Peyer's patch (tissue), 4 donors: ENCODE data around the gene ZNF100. TPM values are rescaled to one million over a fixed set of nuclear protein-coding genes. Genes with fewer than 3 reads are reported as not detected.
"Not testable (repeated sequence)": the region's sequence is repeated elsewhere in the genome, so short reads cannot be mapped to it uniquely, and the experiment has no call there.

ENCODE experiments used
- DNase-seq, 3 donors: peaks; one replicate each; pipeline ENCODE4 v3.0.0-alpha.2; 2017 to 2019
- H3K27ac ChIP-seq, 4 donors: fragments of 200-600 bp; sonication (generic); one replicate each; pipeline ENCODE4 v1.5.1; 2016 to 2019
- H3K27me3 ChIP-seq, 2 donors: fragments of 200-600 bp; sonication (generic); one replicate each; pipeline ENCODE4 v1.5.1; 2019
- H3K36me3 ChIP-seq, 3 donors: fragments of 200-600 bp; sonication (generic); one replicate each; pipeline ENCODE4 v1.5.1; 2016 to 2019
- H3K4me1 ChIP-seq, 4 donors: fragments of 200-600 bp; sonication (generic); one replicate each; pipeline ENCODE4 v1.5.1; 2016 to 2019
- H3K4me3 ChIP-seq, 4 donors: fragments of 200-600 bp; sonication (generic); 1 replicate in 3 of 4; 2 replicates in 1 of 4; pipeline ENCODE4 v1.5.1; 2016 to 2019; ENCODE audit warnings: mild to moderate bottlenecking in 1 of 4
- H3K9me3 ChIP-seq, 4 donors: fragments of 200-600 bp; sonication (generic); one replicate each; pipeline ENCODE4 v1.5.1; 2016 to 2019; ENCODE audit warnings: mild to moderate bottlenecking in 1 of 4
- POLR2A ChIP-seq, 2 donors: fragments of 450-650 bp; IDR thresholded peaks; one replicate each; pipeline ENCODE4 v1.5.1; 2017; ENCODE audit warnings: antibody characterized with exemption in 2 of 2, mild to moderate bottlenecking in 2 of 2, moderate library complexity in 2 of 2
- total RNA-seq, 4 donors: library from RNA; depleted of rRNA; stranded (reverse); fragments of >200 nt; gene quantifications; one replicate each; pipeline ENCODE4 v1.1.0, GENCODE V29; 2016
- TF ChIP-seq, protein P1 (sequence below), 6 experiments: fragments of 450-650 bp in 4 of 6; fragments of 200-600 bp in 2 of 6; sonication (generic) in 1 of 6; IDR thresholded peaks; one replicate each; pipeline ENCODE4 v1.5.1; 2017 to 2019; ENCODE audit warnings: antibody characterized with exemption in 6 of 6, mild to moderate bottlenecking in 3 of 6, moderate library complexity in 1 of 6

ZNF100 gene
- total RNA-seq, 4 donors from 2014 or later, result 5.1 to 16.5 (median 7.2) TPM

DNA sequence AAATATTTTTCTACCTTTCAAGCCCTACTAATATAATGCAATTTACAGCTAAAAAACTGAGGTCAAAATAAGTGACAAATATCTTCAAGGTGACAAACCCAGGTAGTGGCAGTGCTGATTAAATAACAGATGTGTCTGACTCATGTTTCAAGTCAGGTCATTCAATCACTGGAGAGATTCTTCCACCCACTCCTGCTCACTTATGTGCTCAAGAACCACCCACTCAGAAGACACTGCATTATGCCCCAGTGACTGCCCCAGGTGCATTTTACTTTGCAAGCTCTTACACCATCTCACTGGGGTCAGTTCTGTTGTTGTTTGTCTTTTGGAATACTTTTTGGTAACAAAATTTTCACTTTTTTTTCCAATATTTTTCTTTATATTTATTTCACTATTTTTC, 2.2 kb downstream of the ZNF100 start:
- Histone ChIP-seq H3K4me1 (peaks cover 0 to 10% (median 2%) of the 10 kb centered on the region in 4 donors), H3K27me3 (no peaks in the 10 kb centered on the region), H3K9me3 (no peaks in the 10 kb centered on the region), H3K36me3 (peaks cover 0 to 28% (median 0%) of the 10 kb centered on the region in 3 donors), H3K27ac (no peak overlapping the region), H3K4me3 (no peak overlapping the region)
- TF ChIP-seq, protein P1, sequence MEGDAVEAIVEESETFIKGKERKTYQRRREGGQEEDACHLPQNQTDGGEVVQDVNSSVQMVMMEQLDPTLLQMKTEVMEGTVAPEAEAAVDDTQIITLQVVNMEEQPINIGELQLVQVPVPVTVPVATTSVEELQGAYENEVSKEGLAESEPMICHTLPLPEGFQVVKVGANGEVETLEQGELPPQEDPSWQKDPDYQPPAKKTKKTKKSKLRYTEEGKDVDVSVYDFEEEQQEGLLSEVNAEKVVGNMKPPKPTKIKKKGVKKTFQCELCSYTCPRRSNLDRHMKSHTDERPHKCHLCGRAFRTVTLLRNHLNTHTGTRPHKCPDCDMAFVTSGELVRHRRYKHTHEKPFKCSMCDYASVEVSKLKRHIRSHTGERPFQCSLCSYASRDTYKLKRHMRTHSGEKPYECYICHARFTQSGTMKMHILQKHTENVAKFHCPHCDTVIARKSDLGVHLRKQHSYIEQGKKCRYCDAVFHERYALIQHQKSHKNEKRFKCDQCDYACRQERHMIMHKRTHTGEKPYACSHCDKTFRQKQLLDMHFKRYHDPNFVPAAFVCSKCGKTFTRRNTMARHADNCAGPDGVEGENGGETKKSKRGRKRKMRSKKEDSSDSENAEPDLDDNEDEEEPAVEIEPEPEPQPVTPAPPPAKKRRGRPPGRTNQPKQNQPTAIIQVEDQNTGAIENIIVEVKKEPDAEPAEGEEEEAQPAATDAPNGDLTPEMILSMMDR (IDR thresholded peaks at IDR 0.05), result no peak
- TF ChIP-seq POLR2A (IDR thresholded peaks at IDR 0.05), result no peak
- no peak for DNase-seq

DNA sequence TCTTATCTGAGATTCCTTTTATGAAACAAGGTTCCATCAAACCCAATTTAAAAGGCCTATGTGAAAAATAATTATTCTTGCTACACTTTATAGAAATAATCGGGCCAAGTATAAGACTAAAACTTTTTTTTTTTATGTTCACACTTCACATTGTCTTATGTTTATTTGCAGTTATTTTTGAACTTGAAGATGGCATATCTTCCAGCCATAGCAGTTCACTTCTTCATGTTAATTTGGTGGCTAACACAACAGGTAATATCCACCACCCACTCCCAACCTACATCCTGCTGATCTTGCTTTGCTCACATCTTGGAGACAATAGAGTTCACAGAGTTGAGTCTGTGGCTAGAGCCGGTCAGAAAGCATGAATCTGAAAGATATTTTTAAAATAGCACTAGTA, 5.8 kb downstream of the ZNF100 start:
- H3K36me3 ChIP-seq, result peaks cover 0 to 35% (median 0%) of the 10 kb centered on the region in 3 donors
- not testable (repeated sequence) for H3K27me3 ChIP-seq, H3K27ac ChIP-seq, H3K4me1 ChIP-seq, H3K4me3 ChIP-seq, H3K9me3 ChIP-seq, DNase-seq

DNA sequence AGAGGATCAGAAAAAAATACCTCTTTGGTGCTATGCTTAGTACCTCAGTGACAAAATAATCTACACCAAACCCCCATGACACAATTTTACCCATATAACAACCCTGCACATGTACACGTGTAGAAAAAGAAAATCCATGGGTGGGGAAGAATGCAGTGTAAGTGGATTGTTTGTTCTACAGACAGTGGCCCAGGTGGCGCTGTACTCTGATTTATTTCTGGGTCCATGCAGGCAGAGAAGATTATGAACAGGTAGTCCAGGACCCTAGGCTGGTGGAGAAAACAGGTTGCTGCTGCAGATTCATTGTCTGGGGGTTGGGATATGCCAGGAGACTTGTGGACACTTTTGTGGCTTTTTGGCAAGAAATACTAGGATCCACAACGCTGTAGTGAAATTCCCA, 9.1 kb downstream of the ZNF100 start:
- TF ChIP-seq, protein P1 (IDR thresholded peaks at IDR 0.05), result no peak
- Histone ChIP-seq H3K9me3 (no peaks in the 10 kb centered on the region), H3K36me3 (peaks cover 0 to 34% (median 0%) of the 10 kb centered on the region in 3 donors), H3K4me1 (no peaks in the 10 kb centered on the region), H3K4me3 (no peak overlapping the region), H3K27me3 (no peaks in the 10 kb centered on the region), H3K27ac (no peak overlapping the region)
- DNase-seq, result no peak

DNA sequence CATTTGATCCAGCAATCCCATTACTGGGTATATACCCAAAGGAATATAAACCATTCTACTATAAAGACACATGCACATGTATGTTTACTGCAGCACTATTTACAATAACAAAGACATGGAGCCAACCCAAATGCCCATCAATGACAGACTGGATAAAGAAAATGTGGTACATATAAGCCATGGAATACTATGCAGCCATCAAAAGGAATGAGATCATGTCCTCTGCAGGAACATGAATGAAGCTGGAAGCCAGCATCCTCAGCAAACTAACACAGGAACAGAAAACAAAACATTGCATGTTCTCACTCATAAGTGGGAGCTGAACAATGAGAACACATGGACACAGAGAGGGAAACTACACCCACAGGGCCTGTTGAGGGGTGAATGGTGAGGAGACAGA, 11.8 kb downstream of the ZNF100 start:
- not testable (repeated sequence) for H3K9me3 ChIP-seq, H3K27ac ChIP-seq, H3K4me3 ChIP-seq, H3K27me3 ChIP-seq, DNase-seq, H3K4me1 ChIP-seq
- peaks cover 0 to 31% (median 0%) of the 10 kb centered on the region in 3 donors for H3K36me3 ChIP-seq

DNA sequence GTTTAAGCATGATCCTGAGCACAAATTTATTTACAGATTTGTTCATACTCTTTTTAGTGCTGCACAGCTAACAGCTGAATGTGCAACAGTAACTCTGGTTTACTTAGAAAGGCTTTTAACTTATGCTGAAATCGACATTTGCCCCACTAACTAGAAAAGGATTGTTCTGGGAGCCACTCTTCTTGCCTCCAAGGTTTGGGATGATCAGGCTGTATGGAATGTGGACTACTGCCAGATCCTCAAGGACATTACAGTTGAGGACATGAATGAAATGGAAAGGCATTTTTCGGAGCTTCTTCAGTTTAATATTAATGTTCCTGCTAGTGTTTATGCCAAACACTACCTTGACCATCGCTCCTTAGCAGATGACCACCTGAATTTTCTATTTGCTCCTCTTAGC, 16.0 kb downstream of the ZNF100 start:
- Histone ChIP-seq H3K36me3 (peaks cover 0 to 21% (median 0%) of the 10 kb centered on the region in 3 donors), H3K27me3 (no peaks in the 10 kb centered on the region), H3K9me3 (no peaks in the 10 kb centered on the region), H3K4me3 (no peak overlapping the region), H3K4me1 (no peaks in the 10 kb centered on the region), H3K27ac (no peak overlapping the region)
- no peak for DNase-seq
- TF ChIP-seq, protein P1 (IDR thresholded peaks at IDR 0.05), result no peak
- TF ChIP-seq POLR2A (IDR thresholded peaks at IDR 0.05), result no peak

DNA sequence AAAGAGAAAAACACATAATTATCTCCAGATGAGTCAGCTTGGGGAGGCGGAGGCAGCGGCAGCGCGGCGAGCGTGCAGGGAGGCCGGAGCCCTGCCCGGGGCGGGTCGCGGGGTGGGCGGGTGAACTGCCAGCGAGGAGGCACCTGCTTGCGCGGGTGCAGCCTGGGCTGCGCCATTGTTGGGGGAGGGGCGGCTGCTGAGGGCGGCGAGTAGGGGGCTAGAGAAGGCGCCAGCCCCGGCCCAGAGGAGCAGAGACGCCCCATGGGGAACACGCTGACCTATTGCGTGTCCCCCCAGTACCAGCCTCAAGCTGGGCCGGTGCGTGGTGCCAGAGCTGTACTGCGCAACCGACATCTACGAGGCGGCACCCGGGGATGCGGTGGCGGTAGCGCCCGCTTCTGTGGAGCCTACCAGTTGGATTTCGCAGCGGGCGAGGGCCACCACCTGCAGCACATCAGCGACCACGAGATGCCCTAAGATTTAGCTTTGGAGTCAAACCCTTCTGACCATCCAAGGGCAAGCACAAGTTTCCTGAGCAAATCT, 16.7 kb downstream of the ZNF100 start:
- Histone ChIP-seq H3K27ac (no peak overlapping the region), H3K36me3 (peaks cover 0 to 21% (median 0%) of the 10 kb centered on the region in 3 donors), H3K9me3 (no peaks in the 10 kb centered on the region), H3K4me3 (no peak overlapping the region), H3K4me1 (no peaks in the 10 kb centered on the region), H3K27me3 (no peaks in the 10 kb centered on the region)
- DNase-seq, result no peak
- TF ChIP-seq, protein P1 (IDR thresholded peaks at IDR 0.05), result no peak
- no peak for TF ChIP-seq POLR2A (IDR thresholded peaks at IDR 0.05)

DNA sequence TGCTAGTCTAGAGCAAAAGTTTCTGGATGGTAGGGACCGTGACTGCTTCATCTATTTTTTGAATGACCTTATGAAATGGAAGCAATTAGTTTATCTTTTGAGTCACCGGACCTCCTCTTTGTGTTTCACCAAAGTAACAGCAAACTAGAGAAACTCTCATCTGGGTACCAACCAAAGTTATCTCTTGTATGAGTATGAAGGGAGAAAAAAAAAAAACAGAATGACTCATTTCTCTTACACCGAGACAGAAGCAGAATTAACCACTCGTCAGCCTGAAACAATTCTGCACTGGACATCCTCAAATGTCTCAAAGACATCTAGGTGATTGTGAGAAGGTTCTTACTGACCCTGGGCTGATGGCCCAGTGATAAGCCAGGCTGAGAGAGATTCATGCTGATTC, 18.3 kb downstream of the ZNF100 start:
- no peak for TF ChIP-seq POLR2A (IDR thresholded peaks at IDR 0.05)
- TF ChIP-seq, protein P1 (IDR thresholded peaks at IDR 0.05), result no peak

More for the DNA sequence above, 18.3 kb downstream of the ZNF100 start:
- H3K27ac ChIP-seq, result no peak overlapping the region
- H3K4me1 ChIP-seq, result no peaks in the 10 kb centered on the region
- no peak for DNase-seq
- no peak overlapping the region for H3K4me3 ChIP-seq
- H3K9me3 ChIP-seq, result peaks cover 0 to 3% (median 0%) of the 10 kb centered on the region in 4 donors
- H3K27me3 ChIP-seq, result no peaks in the 10 kb centered on the region
- H3K36me3 ChIP-seq, result peaks cover 0 to 21% (median 0%) of the 10 kb centered on the region in 3 donors
